ENCODE data around the gene ERVFRD-1. TPM values are rescaled to one million over a fixed set of nuclear protein-coding genes. Genes with fewer than 3 reads are reported as not detected.

The ERVFRD-1 gene
- total and polyA plus RNA-seq, 2 of the 13 experiments (the other 11 are each of a cell fraction or from before 2014, with no cell fraction given): not detected

DNA sequence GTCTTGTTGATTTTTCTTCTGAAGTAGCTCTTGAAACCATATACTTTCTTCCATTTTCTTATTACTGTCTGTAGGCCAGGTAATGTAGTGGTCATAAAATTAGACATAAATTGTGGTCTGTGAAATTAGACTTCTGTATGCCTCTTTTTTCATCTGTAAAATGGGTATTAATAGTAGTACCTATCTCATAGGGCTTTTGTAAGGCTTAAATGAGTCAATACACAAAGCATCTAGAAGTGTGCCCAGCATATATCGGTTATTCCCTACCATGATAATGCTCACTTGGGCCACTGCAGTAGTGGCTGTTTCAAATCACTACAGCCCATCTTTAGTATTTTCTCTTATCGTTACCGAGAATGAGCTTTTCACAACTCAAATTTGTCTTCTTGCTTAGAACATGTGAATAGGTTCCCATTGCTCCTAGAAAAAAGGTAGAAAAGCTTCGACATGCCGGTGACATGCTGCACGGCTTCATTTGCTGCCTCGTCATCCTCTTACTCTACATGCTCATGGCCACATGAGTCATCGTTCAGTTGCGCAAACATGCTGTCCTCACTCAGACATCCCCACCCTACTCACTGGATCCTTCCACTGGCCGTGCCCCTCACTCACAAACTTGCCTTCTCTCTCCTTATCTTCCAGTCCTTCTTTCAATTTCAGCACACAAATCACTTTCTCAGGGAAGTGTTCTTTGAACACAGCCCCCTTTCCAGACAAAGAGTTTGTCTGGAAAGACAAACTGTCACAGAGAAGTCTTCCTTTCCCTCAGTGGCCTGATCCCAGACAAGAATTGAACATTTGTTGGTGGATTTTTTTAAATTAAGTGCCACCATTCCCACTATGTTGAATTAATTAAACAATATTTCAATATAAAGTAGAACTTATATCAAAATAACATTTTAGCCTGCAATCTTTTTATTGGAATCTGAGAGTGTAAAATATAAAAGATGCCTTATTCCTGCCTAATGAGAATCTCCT lies 32.2 kb upstream of the ERVFRD-1 start (continued):
- TF ChIP-seq ZBTB40 (IDR thresholded peaks at IDR 0.05) (no peak), ZBTB40 (CRISPR knock-in tag; IDR thresholded peaks at IDR 0.05) (no peak), IKZF4 (CRISPR knock-in tag; IDR thresholded peaks at IDR 0.05; ENCODE audit: borderline replicate concordance, low read depth, not compliant biosample characterization) (peak; percentile 71), BRD4 (CRISPR knock-in tag; IDR thresholded peaks at IDR 0.05) (no peak), GLI4 (CRISPR knock-in tag; IDR thresholded peaks at IDR 0.05; ENCODE audit: borderline replicate concordance) (peak; percentile 8; the same call in 1 of the 2 replicates), HMGXB3 (CRISPR knock-in tag; IDR thresholded peaks at IDR 0.05; ENCODE audit: borderline replicate concordance) (peak; percentile 88), CTCF (CRISPR knock-in tag; IDR thresholded peaks at IDR 0.05) (peak; percentile 19; the same call in 1 of the 2 replicates)
- TF ChIP-seq, protein P1, sequence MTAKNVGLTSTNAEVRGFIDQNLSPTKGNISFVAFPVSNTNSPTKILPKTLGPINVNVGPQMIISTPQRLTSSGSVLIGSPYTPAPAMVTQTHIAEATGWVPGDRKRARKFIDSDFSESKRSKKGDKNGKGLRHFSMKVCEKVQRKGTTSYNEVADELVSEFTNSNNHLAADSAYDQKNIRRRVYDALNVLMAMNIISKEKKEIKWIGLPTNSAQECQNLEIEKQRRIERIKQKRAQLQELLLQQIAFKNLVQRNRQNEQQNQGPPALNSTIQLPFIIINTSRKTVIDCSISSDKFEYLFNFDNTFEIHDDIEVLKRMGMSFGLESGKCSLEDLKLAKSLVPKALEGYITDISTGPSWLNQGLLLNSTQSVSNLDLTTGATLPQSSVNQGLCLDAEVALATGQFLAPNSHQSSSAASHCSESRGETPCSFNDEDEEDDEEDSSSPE (CRISPR knock-in tag; IDR thresholded peaks at IDR 0.05): peak; percentile 75; the same call in 1 of the 2 replicates
- TF ChIP-seq, protein P2, sequence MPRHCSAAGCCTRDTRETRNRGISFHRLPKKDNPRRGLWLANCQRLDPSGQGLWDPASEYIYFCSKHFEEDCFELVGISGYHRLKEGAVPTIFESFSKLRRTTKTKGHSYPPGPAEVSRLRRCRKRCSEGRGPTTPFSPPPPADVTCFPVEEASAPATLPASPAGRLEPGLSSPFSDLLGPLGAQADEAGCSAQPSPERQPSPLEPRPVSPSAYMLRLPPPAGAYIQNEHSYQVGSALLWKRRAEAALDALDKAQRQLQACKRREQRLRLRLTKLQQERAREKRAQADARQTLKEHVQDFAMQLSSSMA (CRISPR knock-in tag; IDR thresholded peaks at IDR 0.05): no peak

Measured in HepG2 (cell line).